HG03108 (cell line): ENCODE data around the gene PURA.
A peak's percentile ranks its signal among the peaks of the same experiment; 100 is the strongest.

Experiments used
- ATAC-seq: cut with Tn5 transposase; IDR thresholded peaks from one replicate; pipeline ENCODE4 v1.9.1; 2021; ENCODE audit warnings: moderate library complexity; ENCODE audit not compliant: unreplicated experiment

PURA gene

DNA sequence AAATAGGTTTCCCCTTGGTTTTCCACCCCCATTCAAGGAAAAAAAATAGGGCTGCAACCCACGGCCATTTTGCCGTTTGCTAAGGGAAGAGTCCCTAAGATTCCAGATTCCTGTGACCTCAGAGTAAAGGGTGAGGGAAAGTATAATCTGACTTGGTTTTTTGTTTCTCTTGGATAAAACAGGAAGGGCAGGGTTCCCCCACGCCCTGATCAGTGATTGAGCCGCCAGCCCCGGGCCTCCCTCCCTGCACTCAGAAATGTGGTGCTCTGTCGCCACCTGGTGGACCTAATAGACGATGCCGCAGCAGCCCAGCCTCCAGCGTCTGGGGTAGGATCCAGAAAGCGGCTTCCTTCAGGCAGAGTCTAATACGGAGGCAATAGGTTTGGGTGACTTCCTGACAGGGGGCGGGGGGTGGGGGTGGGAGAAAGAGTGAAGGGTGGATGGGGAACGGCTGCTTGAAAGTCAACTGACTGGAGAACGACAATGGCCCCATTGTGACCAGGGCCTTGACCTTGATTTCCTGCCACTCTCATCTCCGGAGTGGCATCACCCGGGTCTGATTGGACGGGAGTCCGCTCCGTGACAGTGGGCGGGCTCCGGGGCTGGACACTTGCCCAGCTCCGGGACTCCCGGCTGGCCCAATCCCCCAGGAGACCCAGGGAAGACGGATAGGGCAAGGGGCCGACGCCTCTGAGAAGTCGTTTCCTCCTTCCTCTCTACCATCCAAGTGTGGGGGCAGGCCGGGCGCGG lies 43.3 kb downstream of the PURA start:
- peak; percentile 91 for ATAC-seq

DNA sequence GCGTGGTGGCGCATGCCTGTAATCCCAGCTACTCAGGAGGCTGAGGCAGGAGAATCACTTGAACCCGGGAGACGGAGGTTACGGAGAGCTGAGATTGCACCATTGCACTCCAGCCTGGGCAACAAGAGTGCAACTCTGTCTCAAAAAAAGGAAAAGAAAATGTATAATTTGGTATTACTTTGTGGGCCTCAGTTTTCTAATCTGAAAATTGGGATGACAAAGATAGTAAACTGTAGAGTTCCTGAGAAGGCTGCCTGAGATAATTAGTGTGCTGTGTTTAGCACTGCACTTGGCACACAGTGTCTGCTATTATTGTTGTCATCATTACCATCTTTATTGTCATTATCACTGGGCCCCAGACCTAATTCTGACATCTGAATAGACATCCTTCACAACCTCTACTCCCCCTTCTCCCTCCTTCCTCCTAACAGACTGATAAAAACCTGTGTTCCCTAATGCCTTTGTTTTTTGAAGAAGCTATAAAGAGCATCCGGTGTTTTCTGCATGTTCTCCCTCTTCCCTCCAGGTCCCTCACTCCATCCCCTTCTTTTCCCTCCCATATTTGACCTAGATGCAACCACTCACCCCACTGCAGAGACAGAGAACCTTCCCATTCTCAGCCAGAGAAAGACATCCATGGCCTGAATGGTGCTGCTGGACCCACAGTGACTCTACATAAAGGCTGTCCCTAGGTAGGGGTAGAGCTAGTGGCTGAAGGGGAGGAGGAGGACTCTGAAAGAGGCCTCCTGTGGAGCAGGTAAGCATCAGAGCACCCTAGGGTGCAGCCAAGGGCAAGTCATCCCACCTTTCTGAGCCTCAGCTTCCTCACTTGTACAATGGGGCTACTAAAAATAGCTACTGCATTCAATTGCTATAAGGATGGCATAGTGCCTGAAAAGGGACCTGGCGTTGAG lies 45.4 kb downstream of the PURA start:
- ATAC-seq: no peak

DNA sequence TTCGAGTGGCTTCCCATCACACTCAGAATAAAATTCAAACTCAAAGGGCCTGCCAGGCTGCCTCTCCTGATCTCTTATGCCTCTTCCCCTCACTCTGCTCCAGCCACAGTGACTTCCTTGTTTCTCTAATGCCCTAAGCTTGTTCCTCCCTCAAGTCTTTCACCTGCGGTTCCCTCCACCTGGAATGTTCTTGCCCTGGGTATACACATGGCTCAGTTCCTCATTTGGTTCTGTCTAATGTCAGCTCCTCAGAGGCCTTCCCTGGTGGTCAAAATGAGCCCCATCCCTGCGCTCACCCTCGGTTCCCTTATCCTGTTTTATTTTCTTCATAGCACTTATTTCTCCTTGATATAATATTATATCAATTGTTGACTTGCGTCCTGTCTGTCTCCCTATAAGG lies 48.4 kb downstream of the PURA start:
- no peak for ATAC-seq

DNA sequence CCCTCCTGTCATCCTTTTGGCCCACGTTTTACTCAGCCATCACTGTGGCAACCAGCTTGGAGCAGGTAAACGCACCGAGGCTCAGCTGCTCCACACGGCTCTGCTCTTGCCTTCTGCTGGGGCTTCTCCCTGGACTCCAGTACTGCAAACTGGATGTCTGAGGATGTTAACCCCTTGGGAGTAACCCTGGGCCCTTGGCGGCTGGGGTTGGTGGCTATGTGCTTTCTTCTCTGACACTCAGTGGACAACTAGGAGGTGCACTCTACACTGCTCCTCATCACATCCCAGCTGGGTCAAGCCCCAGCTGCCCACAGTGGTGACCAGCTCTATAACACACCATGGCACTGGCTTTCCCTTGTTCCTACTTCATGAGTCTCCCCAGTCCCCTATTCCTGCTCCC lies 48.9 kb downstream of the PURA start:
- ATAC-seq: no peak

DNA sequence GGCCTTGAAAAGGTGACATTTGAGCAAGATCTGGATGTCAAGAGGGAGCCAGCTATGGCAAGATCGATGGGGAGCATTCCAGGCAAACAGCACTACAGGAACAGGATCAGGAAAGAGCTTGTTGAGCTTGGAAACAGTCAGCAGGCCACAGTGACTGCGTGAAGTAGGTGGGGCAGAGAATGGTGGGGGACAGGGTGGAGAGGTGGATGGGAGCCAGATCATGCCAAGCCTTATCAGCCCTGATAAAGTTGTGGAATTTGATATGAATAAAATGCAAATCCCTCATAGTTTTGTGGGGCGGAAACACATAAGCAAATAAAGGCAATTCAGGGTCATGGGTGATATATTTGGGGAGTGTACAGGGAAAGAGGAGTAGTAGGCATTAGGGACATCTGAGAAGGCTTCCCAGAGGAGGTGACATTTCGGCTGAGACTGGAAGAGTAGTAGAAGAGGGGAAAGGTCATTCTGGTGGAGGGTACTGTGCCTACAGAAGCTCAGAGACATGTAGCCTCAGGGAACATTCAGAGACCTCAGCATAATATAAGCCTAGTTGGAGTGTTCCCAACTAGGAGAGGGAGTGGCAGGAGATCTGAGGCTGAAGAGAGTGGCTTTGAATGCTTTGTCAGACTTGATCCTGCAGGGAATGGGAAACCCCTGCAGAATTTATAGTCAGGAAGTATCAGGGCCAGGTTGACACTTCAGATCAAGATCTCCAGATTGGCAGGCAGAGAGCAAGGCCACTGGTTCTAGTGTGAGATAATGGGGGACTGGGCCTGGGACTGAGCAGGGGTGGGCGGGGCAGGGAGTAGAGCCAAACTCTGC lies 51.4 kb downstream of the PURA start:
- no peak for ATAC-seq

DNA sequence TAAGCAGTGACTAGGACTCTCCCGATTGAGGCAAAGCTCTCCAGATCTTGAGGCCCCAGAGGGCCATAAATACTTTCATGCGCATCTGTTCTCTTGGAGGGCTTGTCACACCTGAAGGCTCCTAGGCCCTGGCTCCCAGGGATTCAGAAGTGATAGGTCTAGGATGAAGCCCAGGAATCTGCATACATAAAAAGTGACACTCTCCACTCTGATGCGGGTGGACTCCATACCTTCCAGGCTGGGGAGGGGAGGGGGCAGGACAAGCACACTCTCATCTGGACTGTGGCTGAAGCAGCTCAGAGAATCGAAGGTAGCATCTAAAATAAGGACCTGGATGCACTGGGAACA lies 52.0 kb downstream of the PURA start:
- ATAC-seq: no peak

DNA sequence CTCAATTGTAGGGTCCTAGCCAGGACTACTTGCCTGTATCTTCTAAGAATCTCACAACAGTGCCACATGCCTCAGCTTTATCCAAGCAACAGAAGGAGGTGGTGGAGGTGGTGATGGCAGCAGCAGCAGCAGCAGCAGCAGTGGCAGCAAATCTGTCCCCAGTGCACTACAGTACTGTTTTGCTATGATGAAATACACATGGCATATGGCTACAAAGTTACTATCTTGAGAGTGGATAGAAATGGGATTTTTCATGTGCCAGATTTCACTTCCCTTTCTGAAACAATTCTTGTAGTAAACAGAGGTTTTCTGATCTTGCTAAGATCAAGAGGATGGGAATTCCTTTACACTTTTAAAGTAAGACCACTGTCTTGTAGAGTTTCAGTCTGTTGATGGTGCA lies 53.0 kb downstream of the PURA start:
- no peak for ATAC-seq

DNA sequence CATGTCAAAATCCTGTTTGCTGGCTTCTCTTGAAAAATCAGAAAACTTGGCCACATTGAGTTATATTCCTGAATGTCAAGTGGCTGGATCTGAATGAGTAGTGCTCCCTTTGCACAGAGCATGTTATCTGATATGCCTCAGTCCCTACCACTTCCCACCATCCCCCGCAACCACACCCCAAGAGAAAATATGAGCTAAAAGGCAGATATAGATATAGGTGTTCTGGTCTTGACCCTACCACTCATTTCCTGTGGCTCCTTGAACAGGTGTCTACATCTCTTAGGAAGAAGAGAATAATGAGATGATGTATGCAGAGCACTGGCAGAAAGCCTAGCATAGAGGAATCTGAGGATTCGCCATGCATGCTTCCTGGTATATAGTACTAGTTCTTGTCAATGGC lies 54.5 kb downstream of the PURA start:
- ATAC-seq: no peak

DNA sequence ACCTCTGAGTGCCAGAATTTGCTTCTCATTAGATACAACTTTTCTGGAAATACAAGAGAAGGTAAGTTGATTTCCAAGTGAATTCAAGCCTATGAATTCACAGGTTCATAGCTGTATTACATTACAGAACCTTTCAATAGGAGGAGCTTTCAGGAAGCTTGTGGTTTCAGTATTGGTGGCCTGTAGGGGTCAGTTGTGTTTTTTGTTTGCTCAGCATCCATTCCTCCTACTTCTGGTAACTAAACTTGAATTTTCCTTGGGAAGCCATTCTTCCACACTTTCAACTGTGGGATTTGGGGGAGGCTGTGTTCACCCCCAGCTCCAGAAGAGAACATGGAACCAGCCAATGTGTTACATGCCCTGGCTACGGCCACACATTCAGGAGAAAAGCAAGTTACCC lies 55.5 kb downstream of the PURA start:
- no peak for ATAC-seq

DNA sequence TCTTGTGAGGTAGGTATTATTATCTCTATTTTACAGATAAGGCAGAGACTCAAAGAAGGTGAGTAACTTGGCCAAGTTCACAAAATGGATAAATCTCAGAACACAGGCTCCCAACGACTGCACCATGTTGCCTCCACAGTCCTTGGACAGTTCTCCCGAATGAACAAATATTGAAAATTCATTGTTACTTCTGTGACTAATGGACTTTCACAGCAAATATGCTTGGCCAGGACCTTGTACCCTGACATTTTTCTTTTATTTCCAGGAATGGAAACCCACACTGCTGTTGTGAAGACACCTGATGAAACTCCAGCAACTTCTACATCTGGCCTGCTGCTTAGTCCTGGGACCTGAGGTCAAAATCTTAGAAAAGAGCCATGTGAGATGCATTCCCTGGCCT lies 58.6 kb downstream of the PURA start:
- no peak for ATAC-seq

DNA sequence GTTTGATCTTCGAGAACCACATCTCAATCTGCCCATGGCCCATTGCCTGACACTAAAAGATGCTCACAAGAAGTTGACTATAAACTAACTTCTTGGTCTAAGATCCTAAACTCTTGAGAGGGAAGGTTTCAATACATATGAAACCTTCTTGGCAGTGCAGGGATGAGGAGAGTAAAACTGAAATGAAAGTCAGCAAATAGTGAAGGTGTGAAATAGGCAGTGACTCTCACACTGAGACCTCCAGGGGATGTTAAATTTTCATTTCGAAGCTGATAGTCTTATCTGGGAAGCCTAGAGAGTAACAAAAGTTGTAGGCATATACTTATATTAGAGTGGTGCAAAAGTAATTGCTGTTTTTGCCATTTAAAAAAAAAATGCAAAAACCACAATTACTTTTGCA lies 60.1 kb downstream of the PURA start:
- no peak for ATAC-seq

DNA sequence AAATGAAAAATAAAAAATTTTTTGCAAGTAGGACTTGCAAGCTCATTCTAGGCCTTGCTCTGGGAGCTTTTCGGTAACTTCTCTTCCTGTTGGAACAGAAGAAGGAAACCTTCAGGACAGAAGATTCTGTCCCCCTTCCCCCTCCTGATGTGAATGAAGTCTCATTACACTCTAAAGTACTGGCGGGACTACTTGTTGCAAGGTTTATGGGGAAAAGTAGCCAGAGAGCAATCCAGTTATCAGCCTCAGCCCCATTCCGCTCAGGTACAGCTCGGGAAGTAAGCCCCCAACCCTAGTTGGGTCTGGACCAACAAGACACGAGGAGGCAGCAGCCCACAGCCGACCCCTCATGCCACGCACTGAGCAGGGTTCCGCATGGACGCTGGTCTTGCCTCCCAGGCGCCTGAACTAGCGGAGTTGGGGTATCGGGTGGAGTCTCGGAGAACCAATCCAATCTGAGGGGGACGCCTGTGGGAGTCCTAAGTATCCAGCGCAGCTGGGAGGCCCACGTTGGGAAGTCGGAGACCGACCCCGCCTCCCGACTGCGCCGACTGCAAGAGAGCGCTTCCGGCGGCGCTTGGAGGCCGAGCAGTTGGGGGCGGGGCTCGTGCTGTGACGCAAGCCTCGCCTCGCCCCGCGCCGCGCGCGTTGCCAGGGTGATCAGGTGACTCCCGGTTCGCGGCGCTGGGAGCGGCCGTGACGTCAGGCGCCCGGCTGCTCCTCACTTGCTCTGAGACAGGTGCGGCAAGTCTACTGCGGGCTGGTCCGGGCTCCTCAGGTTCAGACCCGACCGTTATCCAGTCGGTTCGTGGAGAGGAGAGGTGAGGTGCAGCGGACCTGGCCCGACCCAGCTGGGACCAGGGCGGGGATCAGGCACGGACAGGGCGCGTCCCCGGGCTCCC lies 60.8 kb downstream of the PURA start, which contains the start of gene CYSTM1:
CYSTM1 (plus strand) TSS at position 724 of the 902 bp plus-strand sequence. CDS start 19,278 bp downstream, outside the sequence.
- peak; percentile 94 for ATAC-seq
